Right renal cortex interstitium (tissue), 3 donors: ENCODE results near the gene NDUFC2. TPM values are rescaled to one million over a fixed set of nuclear protein-coding genes. Genes with fewer than 3 reads are reported as not detected.
"Not testable (repeated sequence)": the region's sequence is repeated elsewhere in the genome, so short reads cannot be mapped to it uniquely, and the experiment has no call there.

Source experiments
- DNase-seq, 3 donors: peaks; one replicate each; pipeline ENCODE4 v3.0.0-alpha.2; 2013; ENCODE audit warnings: low read depth in 3 of 3, low spot score in 2 of 3
- polyA plus RNA-seq, 3 donors: library from polyadenylated mRNA; unstranded; fragments of 120-200 nt; gene quantifications; one replicate each; pipeline ENCODE4 v1.2.1, GENCODE V29; 2013; ENCODE audit not compliant: insufficient read length in 3 of 3

The NDUFC2 gene
- polyA plus RNA-seq = 100 to 1,000 TPM; 136 to 155 (median 148) TPM

GRCh38 chr11:78079232-78080083 lies at the start of gene NDUFC2:
Gene NDUFC2, minus strand, starts transcription at chr11:78079862. Its CDS starts 118 bp downstream, at chr11:78079744.
- DNase-seq = peak; percentile 59 to 72 (median 71)

- no peak for DNase-seq
These were observed 47.7 kb upstream of the NDUFC2 start for GRCh38 chr11:78127403-78127802.

DNA sequence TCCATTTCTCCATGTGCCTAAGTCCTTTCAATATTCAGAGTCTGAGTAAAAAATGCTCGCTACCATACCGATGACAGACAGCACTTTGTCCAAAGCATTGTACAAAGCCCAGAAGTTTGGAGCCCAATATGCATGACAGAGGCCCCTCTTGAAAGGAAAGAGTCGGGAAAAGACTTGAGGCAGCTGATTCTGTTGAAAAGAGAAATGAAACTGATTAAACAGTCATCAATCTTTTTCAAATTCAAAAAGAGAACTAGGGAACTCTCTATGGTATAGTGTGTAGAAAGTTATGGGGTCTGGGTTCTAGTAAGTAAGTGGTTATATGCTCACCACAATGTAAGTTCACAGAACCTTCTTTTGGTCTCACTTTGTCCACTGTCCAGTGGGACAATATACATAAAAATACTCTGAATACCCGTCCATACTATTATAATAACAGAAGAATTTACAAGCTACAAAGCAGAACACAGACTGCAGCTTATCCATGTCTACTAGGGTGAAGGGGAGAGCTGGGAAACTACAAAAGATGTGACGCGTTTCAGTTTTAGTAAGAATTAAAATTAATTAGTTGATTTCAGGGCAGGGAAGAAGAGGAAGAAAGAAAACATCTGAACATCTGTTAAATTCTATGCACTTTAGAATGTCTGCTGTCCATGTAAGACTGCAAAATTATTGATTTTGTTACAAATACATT lies 33.1 kb upstream of the NDUFC2 start:
- DNase-seq = no peak

DNA sequence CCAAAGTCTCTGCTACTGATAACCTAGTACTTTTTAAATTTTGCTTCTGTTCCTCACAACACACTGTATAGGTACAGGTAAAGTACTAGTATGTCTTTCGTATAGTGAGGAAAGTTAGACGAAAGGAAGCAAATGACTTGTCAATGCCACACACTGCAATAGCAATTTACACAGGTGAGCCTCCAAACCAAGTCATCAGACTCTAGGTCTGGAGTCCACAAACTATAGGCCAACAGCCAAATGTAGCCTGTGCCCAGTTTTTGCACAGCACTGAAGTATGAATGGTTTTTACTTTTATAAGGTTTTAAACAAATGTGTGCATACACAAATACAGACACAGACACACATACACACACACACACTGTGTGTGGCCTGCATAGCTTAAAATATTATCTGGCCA lies 31.6 kb upstream of the NDUFC2 start:
- DNase-seq = no peak

DNA sequence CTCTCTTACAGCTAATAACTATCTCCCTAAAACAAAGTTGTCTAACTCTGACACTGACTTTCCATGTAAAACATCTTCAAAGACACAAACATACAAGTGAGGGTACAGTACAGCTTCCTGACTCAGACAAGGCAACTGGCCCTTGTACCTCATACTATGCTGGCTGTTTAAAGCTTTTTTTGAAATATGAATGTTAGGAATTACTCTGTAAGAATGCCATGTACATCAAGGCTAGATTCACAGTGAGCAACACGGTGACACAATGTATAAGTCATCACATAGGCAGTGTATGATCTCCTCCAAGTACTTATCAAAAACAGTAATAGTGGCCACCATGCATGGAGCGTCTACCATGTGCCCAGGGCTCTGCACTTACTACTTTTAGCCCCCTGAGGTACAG lies 31.2 kb upstream of the NDUFC2 start:
- DNase-seq = no peak

DNA sequence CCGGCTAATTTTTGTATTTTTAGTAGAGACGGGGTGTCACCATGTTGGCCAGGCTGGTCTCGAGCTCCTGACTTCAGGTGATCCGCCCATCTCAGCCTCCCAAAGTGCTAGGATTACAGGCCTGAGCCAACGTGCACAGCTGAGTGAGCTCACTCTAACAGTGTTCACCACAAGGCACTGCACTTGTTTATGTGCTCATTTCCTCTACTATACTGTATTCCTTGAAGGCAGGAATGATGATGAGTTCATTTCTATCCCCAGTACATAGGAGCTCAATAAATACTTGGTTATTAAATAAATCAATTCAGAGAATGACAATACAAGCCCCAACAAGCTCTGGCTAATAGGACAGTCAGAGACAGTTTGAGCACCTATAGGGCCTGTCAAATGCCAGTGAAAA lies 30.7 kb upstream of the NDUFC2 start:
- no peak for DNase-seq

- DNase-seq = no peak
These were observed 29.7 kb upstream of the NDUFC2 start for GRCh38 chr11:78109081-78110015.

- DNase-seq = no peak
These were observed 21.2 kb upstream of the NDUFC2 start for GRCh38 chr11:78100676-78101472.

DNA sequence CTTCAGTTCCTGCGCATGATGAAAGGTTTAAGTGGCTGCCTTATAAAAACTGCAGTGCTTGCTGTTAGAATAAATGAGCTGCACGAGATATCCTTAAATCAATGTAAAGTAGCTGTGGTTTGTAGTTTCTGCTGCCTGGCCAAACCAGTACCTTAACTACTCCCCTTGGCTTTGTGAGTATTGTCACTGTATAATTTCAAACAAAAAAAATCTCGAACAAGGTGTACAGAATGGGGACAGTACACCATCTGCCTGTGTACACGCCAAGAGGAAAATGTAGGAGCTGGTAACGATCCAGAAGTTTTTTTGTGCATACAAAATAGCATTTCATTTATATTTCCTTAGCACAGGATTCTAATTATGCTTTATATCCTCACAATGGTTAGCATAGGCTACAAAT lies 20.6 kb upstream of the NDUFC2 start:
- no peak for DNase-seq

DNA sequence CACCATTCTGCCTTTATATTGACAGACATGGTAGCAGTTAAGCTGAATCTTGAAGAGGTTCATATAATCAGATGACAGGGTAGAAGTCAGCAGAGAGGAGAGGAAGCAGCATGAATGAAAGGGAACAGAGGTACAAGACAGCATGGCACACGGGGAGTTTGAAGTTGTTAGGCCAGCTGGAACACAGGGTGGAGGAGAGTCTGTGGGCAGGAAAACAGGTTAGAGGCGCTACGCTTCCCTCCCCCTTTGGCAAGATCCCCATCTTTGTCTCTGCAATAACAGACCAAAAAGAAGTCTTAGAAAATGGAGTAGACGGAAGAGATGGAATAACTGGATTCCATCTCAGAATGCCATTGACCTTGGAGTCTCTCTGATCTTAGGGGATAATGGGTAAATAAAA lies 20.0 kb upstream of the NDUFC2 start:
- DNase-seq = no peak

DNA sequence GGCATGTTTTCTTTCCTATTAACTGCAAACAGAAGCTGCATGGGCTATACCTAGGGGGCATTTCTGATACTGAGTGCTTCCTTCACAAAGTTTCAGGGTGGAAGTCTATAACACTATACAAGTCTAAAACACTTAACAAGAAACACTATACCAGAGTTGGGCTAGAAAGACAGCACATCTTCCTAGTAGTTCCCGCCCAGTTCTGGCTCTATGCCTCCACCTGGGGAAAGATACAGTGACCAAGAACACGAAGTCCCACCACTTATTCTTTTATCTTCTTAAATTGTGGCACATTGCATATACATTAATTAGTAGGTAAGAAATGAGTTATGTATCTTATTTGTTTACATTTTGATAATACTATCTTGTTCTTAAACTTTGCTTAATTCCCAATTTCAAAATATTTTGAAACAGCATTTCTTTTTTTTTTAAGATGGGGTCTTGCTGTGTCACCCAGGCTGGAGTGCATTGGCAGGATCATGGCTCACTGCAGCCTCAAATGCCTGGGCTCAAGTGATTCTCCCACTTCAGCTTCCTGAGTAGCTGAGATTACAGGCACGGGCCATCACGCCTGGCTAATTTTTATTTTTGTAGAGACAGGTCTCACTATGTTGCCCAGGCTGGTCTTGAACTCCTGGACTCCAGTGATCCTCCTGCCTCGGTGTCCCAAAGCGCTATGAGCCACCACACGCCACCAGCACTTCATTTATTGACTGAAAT lies 18.2 kb upstream of the NDUFC2 start:
- no peak for DNase-seq

GRCh38 chr11:78094250-78094649 lies 14.6 kb upstream of the NDUFC2 start:
- no peak for DNase-seq

DNA sequence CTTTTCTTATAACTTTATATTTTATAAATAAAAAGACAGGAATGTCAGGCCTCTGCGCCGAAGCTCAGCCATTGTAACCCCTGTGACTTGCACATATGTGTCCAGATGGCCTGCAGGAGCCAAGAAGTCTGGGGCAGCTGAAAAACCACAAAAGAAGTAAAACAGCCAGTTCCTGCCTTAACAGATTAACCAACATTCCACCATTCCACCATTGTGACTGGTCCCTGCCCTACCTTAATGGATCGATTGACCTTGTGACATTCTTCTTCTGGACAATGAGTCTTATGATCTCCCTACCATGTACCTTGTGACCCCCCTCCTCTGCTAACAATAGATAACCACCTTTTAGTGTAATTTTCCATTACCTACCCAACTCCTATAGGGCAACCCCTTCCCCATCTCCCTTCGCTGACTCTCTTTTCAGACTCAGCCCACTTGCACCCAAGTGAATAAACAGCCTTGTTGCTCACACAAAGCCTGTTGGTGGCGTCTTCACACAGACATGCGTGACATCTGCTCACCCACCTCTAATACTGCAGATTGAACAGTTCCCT lies 6.9 kb upstream of the NDUFC2 start:
- not testable (repeated sequence) for DNase-seq

DNA sequence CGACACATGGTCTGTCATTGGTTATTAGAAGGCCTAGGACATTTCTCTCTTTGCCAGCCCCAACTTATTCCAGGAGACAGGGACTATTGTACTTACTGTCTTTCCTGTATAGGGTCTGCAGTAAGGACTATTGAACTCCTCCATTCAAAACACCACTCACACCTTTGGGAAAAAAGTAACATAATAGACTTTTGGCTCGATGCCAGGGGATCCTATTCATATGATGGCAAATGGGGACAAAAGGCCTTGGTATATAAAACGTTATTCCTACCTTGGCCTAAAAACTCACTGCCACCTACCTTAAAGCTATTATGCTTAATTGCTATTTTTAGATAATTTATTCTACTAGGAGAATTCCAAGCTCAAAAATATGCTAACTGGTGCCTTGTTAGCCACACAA lies 6.3 kb upstream of the NDUFC2 start:
- no peak for DNase-seq

GRCh38 chr11:78084506-78084905 lies 4.8 kb upstream of the NDUFC2 start:
- not testable (repeated sequence) for DNase-seq

DNA sequence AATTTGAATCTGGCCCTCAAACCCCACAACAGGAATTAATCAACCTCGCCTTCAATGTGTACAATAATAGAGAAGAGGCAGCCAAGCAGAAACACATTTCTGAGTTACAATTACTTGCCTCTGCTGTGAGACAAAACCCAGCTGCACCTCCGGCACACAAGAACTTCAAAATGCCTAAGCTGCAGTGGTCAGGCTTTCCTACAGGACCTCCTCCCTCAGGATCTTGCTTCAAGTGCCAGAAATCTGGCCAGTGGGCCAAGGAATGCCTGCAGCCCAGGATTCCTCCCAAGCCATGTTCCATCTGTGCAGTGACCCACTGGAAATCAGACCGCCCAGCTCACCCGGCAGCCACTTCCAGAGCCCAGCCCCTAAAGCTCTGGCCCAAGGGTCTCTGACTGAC lies 3.4 kb upstream of the NDUFC2 start:
- no peak for DNase-seq

GRCh38 chr11:78082146-78082545 lies 2.5 kb upstream of the NDUFC2 start:
- no peak for DNase-seq

DNA sequence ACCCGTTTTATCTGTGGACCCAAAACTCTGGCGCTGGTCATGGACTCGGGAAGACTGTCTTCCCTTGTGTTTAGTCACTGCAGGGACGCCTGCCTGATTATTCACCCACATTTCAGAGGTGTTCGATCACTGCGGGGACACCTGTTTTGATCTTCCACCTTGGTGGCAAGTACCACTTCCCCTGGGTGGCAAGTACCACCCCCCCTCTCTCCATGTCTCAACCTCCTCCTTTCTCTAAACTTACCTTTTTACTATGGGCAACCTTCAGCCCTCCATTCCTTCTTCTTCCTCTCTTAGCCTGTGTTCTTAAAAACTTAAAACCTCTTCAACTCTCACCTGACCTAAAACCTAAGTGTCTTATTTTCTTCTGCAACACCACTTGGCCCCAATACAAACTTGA lies 1.9 kb upstream of the NDUFC2 start:
- no peak for DNase-seq

DNA sequence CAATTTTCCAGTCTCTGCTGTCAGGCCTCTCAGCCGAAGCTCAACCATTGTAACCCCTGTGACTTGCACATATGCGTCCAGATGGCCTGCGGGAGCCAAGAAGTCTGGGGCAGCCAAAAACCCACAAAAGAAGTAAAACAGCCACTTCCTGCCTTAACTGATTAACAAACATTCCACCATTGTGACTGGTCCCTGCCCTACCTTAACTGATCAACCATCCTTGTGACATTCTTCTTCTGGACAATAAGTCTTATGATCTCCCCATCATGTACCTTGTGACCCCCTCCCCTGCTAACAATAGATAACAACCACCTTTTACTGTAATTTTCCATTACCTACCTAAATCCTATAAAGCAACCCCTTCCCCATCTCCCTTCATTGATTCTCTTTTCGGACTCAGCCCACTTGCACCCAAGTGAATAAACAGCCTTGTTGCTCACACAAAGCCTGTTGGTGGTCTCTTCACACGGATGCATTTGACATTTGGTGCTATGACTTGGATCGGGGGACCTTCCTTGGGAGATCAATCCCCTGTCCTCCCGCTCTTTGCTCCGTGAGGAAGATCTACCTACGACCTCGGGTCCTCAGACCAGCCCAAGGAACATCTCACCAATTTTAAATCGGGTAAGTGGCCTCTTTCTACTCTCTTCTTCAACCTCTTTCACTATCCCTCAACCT lies 1.3 kb upstream of the NDUFC2 start:
- DNase-seq = no peak
